ENCODE measurements around the gene B3GALT2.

B3GALT2 gene

GRCh38 chr1:193210996-193211395 is 24.6 kb upstream of the B3GALT2 start:
- no peak for DNase-seq (ENCODE audit: low read depth in 1 of 2, low spot score in 1 of 2)
- H3K27me3 ChIP-seq (ENCODE audit: insufficient read depth, poor library complexity, severe bottlenecking) = no peaks in the 10 kb centered on the region
- H3K4me3 ChIP-seq (replicated peaks; ENCODE audit: insufficient read depth, low read length) = no peak overlapping the region
- H3K27ac ChIP-seq (replicated peaks) = no peak overlapping the region
- TF ChIP-seq, protein P1, sequence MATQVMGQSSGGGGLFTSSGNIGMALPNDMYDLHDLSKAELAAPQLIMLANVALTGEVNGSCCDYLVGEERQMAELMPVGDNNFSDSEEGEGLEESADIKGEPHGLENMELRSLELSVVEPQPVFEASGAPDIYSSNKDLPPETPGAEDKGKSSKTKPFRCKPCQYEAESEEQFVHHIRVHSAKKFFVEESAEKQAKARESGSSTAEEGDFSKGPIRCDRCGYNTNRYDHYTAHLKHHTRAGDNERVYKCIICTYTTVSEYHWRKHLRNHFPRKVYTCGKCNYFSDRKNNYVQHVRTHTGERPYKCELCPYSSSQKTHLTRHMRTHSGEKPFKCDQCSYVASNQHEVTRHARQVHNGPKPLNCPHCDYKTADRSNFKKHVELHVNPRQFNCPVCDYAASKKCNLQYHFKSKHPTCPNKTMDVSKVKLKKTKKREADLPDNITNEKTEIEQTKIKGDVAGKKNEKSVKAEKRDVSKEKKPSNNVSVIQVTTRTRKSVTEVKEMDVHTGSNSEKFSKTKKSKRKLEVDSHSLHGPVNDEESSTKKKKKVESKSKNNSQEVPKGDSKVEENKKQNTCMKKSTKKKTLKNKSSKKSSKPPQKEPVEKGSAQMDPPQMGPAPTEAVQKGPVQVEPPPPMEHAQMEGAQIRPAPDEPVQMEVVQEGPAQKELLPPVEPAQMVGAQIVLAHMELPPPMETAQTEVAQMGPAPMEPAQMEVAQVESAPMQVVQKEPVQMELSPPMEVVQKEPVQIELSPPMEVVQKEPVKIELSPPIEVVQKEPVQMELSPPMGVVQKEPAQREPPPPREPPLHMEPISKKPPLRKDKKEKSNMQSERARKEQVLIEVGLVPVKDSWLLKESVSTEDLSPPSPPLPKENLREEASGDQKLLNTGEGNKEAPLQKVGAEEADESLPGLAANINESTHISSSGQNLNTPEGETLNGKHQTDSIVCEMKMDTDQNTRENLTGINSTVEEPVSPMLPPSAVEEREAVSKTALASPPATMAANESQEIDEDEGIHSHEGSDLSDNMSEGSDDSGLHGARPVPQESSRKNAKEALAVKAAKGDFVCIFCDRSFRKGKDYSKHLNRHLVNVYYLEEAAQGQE (IDR thresholded peaks at IDR 0.05; ENCODE audit: insufficient replicate concordance, low read depth) = no peak
- no peak for TF ChIP-seq GABPA (IDR thresholded peaks at IDR 0.05; ENCODE audit: low read depth)

- H3K27ac ChIP-seq (replicated peaks) = no peak overlapping the region
- no peak overlapping the region for H3K4me3 ChIP-seq (replicated peaks; ENCODE audit: insufficient read depth, low read length)
- DNase-seq (ENCODE audit: low read depth in 1 of 2, low spot score in 1 of 2) = no peak
- TF ChIP-seq, protein P1 (IDR thresholded peaks at IDR 0.05; ENCODE audit: insufficient replicate concordance, low read depth) = no peak
- TF ChIP-seq CTCF (IDR thresholded peaks at IDR 0.05; ENCODE audit: insufficient read depth, low read length) = no peak
- TF ChIP-seq SPI1 (IDR thresholded peaks at IDR 0.05; ENCODE audit: borderline replicate concordance, low read depth) = no peak
- no peak for TF ChIP-seq POLR2AphosphoS5 (IDR thresholded peaks at IDR 0.05; ENCODE audit: low read depth)
- TF ChIP-seq GABPA (IDR thresholded peaks at IDR 0.05; ENCODE audit: low read depth) = no peak
- H3K27me3 ChIP-seq (ENCODE audit: insufficient read depth, poor library complexity, severe bottlenecking) = no peaks in the 10 kb centered on the region
Observed at GRCh38 chr1:193201021-193201420, 14.6 kb upstream of the B3GALT2 start.

GRCh38 chr1:193199940-193200339 is 13.5 kb upstream of the B3GALT2 start:
- Histone ChIP-seq H3K27ac (replicated peaks) (no peak overlapping the region), H3K4me3 (replicated peaks; ENCODE audit: insufficient read depth, low read length) (no peak overlapping the region), H3K27me3 (ENCODE audit: insufficient read depth, poor library complexity, severe bottlenecking) (no peaks in the 10 kb centered on the region)
- TF ChIP-seq SPI1 (IDR thresholded peaks at IDR 0.05; ENCODE audit: borderline replicate concordance, low read depth) = no peak
- TF ChIP-seq, protein P1 (IDR thresholded peaks at IDR 0.05; ENCODE audit: insufficient replicate concordance, low read depth) = no peak
- no peak for TF ChIP-seq CTCF (IDR thresholded peaks at IDR 0.05; ENCODE audit: insufficient read depth, low read length)
- no peak for TF ChIP-seq POLR2AphosphoS5 (IDR thresholded peaks at IDR 0.05; ENCODE audit: low read depth)
- no peak for TF ChIP-seq GABPA (IDR thresholded peaks at IDR 0.05; ENCODE audit: low read depth)
- no peak for DNase-seq (ENCODE audit: low read depth in 1 of 2, low spot score in 1 of 2)

- TF ChIP-seq GABPA (IDR thresholded peaks at IDR 0.05; ENCODE audit: low read depth) (no peak), POLR2AphosphoS5 (IDR thresholded peaks at IDR 0.05; ENCODE audit: low read depth) (no peak), CTCF (IDR thresholded peaks at IDR 0.05; ENCODE audit: insufficient read depth, low read length) (no peak), SPI1 (IDR thresholded peaks at IDR 0.05; ENCODE audit: borderline replicate concordance, low read depth) (no peak)
- TF ChIP-seq, protein P1 (IDR thresholded peaks at IDR 0.05; ENCODE audit: insufficient replicate concordance, low read depth) = no peak
- DNase-seq (ENCODE audit: low read depth in 1 of 2, low spot score in 1 of 2) = no peak
- H3K4me3 ChIP-seq (replicated peaks; ENCODE audit: insufficient read depth, low read length) = no peak overlapping the region
- no peak overlapping the region for H3K27ac ChIP-seq (replicated peaks)
- no peaks in the 10 kb centered on the region for H3K27me3 ChIP-seq (ENCODE audit: insufficient read depth, poor library complexity, severe bottlenecking)
Observed at GRCh38 chr1:193192586-193192985, 6.2 kb upstream of the B3GALT2 start.

Measured in HL-60 (cell line).